GM19324 (cell line): ENCODE measurements around the gene FIS1.

Experiments used
- ATAC-seq: cut with Tn5 transposase; IDR thresholded peaks from one replicate; pipeline ENCODE4 v1.9.1; 2021; ENCODE audit warnings: mild to moderate bottlenecking, moderate library complexity; ENCODE audit not compliant: unreplicated experiment, low FRiP score

FIS1 gene

DNA sequence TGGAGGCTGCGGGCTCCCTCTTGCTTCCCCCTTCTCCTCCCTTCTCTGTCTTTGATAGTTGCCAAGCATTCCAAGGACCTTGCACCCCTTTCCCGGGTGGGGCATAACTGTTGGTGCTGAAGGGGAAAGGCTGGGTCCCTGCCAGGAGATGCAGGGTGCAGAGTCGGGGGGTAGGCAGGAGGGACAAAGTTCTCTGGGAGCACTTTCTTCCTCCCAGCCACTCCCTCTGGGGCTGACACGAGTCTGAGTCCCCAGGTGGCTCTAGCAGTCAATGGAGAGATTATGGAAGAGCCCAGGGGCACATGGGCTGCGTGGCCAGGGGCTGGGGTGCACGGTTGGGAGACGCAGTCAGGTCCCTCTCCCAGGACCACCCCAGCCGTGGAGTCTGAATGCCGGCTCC is 9.4 kb downstream of the FIS1 start:
- no peak for ATAC-seq

DNA sequence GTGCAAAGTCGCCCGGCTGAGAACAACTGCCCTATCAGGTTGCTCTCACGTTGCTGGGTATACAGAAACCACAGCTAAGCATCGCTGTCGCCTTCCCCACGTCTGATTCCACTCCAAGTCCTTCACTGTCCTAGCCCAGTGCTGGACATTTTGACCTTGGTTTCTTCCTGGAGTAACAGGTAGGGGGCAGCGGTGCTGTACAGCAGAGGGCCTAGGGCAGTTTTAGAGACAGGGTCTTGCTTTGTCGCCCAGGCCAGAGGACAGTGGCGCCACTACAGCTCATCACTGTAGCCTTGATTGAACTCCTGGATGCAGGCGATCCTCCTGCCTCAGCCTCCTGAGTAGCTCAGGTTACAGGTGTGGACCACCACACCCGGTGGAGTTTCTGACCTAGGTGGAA is 9.8 kb downstream of the FIS1 start:
- no peak for ATAC-seq

DNA sequence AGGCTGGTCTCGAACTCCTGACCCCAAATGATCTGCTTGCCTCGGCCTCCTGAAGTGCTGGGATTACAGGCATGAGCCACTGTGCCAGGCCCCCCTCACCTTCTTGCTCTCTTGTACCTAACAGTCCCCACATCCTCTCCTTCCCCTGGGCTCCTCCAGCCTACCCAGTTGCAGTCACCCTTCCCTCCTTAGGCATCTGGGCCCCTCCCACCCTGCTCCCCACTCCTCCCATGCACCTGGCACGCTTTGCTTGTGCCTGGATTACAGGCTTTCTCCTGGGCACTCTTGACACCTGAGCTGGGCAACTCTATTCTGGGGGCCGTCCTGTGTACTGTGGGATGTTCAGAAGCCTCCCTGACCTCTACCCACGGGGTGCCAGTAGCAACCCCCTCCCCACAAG is 10.2 kb downstream of the FIS1 start:
- no peak for ATAC-seq

DNA sequence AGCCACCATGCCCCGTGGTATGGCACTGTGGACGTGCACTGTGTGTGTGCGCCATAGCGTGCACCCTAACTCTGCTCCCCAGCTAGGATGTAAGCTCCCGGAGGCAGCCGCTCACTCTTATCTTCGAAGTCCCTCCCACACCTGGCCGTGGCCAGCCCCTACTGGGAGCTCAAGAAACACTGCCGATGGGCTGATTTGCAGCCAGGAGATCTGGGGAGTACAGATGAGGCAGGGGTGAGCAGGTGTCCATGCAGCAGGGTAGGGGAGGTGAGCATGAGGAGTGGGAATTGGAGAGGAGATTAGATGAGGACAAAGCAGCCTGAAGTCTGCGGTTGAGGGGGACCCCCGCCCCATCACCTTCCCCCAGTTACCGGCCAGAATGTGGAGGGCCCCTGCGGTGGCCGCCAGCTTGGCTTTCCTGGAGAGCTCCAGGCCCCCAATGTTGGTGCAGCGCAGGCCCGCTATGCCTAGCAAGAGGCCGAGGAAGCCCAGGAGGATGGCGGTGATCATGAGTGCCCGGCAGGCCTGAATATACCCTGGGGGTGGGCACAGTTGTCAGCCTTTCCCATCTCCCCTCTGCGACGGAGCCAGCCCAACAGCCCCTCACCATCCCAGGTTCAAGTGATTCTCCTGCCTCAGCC is 10.9 kb downstream of the FIS1 start:
- no peak for ATAC-seq

DNA sequence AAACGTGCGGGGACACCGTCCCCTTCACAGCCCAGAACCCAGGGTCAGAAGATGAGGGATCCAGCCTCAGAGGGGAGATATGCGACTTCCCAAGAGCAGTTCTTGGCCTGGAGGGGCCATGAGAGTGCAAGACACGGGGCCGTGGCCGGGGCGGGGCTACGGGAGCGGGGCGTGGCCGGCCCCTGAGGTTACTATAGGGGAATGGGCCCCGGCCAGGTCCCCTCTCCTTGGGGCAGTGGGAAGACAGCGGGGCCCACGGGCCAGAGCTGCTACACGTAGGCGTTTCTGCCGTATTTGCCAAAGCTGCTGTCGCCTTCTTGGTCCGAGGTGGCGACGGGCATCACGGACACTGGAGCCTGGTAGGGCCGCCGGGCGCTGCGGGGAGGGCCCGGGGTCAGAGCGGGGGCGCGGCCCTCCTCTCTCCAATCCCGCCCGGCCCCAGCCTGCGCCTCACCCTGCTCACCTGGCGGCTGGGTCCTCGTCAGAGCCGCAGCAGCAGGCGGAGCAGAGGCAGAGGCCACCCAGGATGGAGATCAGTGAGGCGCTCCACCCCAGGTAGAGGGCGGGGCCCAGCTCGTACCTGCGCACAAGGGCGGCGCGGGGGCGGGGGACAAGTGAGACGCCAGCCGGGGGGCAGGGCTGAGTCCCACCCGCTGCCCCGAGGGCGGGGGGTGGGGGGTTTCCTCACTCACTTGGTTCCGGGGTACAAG is 12.6 kb downstream of the FIS1 start:
- no peak for ATAC-seq

DNA sequence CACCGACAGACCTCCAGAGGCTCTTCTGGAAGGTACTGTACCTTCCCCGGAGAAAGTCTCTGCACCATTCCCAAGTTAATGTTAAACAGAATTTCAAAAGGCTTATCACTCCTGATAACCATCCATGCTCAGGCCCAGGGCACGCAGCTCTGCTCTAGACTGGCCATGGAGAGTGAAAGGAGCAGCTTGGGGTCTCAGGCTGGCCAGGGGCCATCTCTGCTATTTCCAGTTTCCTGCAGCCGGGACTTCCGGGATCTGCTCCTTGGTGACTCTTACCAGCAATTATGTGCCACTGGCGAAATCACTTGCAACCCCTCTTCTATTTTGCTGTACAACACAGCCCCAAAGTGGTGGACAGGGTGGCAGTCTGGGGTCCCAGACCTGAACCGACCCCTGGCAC is 13.2 kb downstream of the FIS1 start:
- ATAC-seq = no peak

DNA sequence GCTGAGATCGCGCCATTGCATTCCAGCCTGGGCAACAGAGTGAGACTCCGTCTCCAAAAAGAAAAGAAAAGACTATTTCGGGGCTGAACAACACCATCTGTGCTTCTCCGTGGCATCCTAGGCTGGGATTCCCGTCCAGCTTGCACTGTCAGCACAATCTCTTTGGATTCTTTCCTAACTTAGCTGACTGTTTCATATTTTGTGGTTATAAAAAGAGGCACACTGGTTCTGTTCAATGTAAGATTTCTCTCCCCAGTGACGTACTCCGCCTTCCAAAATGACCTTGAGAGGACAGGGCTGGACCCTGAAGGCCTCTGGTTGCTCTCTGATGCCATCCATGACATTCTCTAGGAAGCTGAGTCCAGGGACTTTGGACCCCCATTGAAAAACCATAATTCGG is 18.2 kb downstream of the FIS1 start:
- ATAC-seq = no peak

DNA sequence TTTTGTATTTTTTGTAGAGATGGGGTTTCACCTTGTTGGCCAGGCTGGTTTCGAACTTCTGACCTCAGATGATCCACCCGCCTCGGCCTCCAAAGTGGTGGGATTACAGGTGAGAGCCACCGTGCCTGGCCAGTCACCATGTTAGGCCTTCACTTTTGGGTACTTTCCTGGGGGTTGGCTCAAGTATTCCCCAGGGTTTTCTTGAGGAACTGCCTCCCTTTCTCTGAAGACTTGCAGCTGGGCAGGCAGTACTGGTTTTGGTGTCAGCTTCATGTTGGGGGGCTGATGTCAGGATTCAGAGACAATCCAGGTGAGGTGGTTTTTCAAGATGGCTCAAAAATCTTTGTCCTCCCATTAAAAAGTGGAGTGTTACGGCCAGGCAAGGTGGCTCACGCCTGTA is 19.2 kb downstream of the FIS1 start:
- no peak for ATAC-seq

DNA sequence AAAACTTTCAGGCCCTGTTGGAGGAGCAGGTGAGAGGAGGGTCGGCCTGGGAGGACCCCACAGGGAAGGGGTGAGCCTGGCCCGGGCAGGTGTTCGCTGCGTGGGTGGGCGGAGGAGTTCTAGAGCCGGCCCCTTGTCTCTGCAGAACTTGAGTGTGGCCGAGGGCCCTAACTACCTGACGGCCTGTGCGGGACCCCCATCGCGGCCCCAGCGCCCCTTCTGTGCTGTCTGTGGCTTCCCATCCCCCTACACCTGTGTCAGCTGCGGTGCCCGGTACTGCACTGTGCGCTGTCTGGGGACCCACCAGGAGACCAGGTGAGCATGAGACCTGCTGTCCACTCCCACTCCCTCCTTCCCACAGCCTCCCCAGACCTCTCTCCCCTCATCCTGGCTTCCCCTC is 21.4 kb downstream of the FIS1 start:
- no peak for ATAC-seq

DNA sequence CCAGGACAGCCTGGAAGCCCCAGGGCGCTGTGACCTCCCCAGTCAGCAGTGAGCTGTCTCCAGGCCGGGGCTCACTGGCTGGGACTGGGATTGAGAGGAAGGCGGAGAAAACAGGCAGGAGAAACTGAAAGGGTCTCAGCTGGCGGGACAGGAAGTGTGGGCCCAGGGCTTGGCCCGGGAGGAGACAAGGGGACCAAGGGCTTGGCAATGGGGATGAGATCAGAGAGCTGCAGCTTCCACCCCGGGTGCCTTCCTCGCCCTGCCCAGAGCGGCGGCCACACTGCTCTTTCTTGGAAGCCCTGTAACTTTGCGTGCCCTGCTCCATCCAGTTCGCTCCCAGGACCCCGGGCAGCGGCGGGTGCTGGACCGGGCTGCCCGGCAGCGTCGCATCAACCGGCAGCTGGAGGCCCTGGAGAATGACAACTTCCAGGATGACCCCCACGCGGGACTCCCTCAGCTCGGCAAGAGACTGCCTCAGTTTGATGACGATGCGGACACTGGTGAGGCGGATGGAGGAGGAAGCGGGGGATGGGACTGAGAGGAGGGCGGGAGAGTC is 22.5 kb downstream of the FIS1 start:
- no peak for ATAC-seq

DNA sequence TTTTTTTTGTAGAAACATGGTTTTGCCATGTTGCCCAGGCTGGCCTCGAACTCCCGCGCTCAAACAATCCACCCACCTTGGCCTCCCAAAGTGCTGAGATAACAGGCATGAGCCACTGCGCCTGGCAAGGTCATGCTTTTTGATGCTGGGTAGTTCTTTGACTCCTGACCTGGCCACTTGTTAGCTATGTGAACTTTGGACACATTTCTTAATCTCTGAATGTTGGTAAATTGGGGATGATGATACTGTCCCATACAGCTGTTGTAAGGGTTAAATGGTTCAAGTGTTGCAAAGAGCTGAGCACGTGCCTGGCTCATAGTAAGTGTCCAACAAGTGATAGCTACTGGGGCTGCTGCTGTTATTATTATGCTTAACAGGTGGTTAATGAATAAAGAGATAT is 24.6 kb downstream of the FIS1 start:
- ATAC-seq = no peak

DNA sequence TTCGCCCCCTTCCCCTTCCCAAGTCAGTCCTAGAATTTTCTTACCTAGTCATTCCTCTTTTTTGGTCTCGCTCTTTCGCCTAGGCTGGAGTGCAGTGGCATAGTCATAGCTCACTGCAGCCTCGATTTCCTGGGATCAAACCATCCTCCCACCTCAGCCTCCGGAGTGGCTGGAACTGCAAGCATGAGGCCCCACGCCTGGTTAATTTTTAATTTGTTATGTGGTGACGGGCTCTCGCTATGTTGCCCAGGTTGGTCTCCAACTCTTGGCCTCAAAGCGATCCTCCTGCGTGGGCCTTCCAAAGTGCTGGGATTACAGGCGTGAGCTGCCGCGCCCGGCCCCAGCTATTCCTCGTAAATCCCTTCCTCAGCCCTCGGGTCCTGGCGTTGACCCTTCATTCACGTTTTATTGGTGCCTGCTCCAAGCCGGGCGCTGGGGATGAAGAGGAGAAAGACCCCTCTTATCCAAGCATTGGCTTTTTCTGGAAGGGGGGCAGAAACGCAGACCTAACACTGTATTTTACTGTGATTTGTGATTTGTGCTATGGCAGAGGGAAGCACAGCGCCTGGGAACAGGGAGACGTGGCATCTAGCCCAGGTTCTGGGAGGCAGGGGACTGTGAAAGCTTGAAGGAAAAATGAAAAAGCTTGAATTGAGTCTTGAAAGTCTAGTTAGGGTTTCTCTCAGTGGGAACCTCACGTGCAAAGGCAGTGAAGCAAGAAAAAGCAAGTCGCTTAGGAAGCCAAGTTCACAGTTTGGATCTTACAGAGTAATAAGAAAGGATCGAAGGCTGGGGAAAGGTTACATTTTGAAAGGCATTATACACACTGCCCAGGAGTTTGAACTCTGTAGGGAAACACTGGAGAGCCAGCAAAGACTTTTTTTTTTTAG is 26.4 kb downstream of the FIS1 start:
- ATAC-seq = peak; percentile 9

DNA sequence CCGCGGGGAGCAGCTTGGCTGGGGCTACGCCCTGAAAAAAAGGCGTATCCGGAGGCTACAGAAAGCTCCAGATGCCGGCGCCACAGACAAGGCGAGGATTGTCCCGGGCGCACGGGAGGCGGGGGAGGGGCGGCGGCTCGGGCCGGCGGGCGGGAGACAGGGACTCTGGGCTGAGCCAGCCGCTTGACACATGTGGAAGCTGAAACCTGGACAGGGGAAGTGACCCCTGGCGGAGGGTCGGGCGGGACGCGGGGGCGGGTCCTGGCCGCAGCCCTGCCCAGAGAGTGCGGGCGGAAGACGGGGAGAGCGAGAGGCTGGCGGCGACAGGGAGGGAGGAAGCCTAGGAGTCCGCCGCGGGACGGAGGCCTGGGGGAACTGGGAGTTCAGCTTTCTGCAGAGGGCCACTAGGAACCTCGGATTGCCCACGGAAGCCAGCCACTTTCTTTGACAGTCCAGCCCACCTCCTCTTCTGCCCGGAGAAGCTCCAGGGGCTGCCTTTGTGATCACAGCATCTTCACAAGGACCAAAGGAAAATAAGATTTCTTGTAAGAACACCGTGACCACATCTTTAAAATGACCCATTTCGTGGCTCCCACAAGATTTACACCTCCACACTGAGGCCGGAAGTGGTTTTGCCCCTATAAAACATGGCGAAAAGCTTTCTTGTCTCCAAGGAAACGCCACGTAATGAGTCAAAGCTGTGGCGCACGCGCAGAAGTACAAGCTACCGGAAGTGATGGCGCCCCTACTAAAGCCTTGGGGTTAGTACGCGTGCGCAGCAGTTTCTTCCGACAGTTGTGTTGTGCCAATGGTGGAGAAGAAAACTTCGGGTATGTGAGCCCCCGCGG is 27.3 kb downstream of the FIS1 start, which contains the start of the genes PLOD3 and ZNHIT1:
Gene PLOD3 (minus strand): TSS at position 194 of the 848 bp plus-strand sequence. CDS start 307 bp downstream, outside the sequence.
Gene ZNHIT1 (plus strand): TSS at position 778 of the 848 bp plus-strand sequence. CDS start 31 bp downstream, at position 809.
- ATAC-seq = peak; percentile 71

DNA sequence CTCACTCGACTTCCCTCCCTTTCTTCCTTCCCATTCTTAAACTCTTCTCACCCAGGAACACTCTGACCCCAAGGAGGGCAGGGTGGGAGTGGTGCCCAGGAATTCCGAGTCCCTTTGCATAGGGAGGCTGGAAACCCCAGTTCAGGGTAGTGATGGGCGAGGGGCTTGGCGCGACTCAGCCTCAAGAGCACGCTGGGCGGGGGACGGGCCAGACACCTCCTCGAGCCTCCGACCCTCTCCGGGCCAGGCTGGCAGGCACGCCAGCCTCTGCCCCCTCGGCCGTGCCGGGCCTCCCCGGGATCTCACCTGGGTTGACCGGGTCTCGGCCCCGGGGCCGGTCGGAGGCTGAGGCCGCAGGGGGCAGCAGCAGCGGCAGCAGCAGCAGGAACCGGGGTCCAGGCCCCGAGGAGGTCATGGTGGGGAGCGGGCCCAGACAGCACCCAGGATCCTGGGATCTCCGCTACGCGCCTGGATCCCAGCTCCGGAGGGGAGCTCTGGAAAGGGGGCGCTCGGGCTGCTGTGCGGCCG is 28.0 kb downstream of the FIS1 start:
- peak; percentile 12 for ATAC-seq

DNA sequence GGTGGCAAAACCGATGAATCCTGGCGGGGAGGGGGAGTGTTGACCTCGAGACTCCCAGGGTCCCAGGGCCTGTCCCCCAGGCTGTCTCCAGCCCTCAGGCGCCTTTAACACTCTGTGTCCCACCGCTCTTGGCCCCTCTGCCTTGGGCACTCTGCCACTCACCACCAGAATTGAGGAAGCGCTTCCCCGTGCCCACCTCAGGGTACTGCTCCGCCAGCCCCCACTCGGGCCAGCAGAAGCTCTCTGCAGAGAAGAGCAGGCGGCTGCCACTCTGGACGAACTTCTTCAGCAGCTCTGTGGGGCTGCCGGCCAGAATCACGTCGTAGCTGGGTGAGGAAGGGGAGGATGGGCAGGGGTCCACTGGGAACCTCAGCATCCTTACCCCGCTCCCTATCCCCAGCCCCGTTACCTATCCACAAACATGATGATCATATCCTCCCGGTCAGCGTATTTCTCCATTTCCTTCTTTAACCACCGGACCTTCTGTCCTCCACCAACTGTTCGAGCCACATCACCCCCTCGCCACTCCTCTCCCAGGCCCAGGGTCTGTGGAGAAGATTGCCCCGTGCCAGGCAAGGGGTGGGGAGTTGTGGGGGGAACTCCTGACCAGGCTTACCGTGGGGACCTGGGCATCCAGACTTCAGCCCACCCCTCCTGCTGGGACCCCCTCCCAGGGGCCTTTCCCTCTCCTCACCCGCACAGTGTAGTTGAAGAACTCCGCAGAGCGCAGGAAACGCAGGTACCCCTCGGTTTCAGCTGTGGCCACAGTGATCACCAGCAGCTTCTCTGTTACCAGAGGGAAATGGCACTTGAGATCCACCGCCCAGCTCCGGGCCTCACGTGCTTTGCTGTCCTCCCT is 28.7 kb downstream of the FIS1 start:
- no peak for ATAC-seq

DNA sequence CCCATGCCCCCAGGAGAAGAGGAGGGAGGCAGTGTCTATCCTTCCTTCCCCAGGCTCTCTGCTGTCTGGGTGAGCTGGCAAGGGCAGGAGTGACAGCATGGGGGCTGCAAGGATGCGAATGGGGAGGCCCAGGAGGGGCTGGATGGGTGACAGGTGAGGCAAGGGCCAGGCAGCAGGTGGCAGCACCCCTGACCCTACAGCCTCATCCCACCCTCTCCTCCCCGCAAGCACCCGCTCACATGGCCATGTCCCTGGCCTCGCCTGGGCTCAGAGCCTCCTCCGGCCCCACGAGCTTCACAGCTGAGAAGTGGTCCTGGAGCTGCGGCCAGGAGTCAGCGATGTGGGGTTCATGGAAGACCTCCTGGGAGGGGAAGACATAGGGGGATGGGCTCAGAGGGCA is 32.9 kb downstream of the FIS1 start:
- no peak for ATAC-seq

DNA sequence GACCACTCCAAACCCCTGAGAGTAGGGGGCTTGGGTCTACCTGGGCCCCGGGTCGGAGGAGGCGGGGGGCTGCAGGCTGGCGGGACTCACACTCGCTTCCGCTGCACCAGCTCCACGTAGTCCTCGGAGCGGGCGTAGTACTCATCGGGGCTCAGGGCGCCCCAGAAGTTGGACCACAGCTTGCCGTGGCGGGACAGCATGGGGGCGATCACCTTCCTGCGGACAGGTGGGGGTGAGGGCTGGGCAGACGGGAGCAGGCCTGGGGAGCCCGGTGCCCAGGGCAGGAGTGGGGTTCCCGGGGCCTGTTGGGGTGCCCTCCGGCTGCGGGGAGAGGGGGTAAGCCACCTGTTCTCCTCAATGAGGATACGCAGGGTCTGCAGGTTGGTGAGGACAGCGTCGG is 33.4 kb downstream of the FIS1 start:
- ATAC-seq = no peak

DNA sequence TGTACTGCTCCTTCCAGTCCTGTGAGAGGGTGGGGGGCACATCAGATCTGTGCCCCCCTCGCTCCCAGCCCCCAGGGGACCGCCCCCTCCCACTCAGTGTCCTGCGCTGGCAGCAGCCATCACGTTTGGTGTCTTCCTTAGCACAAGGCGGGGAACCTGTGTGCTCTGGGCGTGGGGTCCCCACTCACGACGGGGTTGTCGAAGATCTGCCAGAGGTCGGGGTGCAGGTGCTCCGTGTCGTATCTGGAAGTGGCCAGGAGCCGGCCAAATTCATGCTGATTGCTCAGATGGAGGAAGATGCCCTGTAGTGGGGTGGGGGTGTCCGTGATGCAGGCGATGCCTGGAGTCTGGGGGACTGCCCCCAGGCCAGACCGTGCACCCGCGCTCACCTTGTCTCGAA is 34.7 kb downstream of the FIS1 start:
- no peak for ATAC-seq

DNA sequence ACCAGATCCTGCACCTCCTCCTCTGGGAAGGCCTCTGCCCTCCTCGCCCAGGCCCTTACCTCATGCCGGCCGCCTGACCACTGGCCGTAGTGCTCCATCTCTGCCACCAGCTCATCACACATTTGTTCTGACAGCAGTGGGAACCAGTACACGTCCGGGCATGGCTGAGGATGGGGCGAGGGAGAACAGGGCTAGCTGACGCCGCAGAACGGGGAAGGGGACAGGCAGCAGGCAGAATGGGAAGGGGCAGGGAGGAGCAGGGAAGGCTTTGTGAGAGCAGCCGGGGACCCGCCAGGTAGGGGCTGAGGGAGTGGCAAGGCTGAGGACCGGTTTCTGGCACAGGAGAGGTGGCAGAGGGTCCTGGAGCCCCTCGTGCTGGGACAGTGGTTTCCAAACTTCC is 36.1 kb downstream of the FIS1 start:
- ATAC-seq = no peak
